GM12878 (cell line): ENCODE measurements around the gene MROH2B. TPM values are rescaled to one million over a fixed set of nuclear protein-coding genes. Genes with fewer than 3 reads are reported as not detected.

Experiments
- ATAC-seq: fragments of 200-7000 bp; cut with Tn5 transposase; 3 replicates; pipeline ENCODE4 v1.9.1; 2020; ENCODE audit warnings: mild to moderate bottlenecking, moderate library complexity
- BruUV-seq: library from RNA; stranded (reverse); fragments of 400-500 nt; replicated peaks from 2 replicates; lab custom pipeline; 2021; lab: Mats Ljungman, UMichigan
- CTCF ChIA-PET: fragments of 300-600 bp; sonication (Branson Sonifier 250); formaldehyde crosslinking; extraction: SDS; loops from one replicate; lab custom pipeline; 2021; ENCODE audit warnings: inconsistent platforms; lab: Yijun Ruan, JAX
- POLR2A ChIA-PET: fragments of 350-600 bp; formaldehyde crosslinking; extraction: SDS; loops from one replicate; lab custom pipeline; 2021; ENCODE audit warnings: inconsistent platforms; lab: Charles Lee
- RAD21 ChIA-PET: fragments of 300-600 bp; sonication (Branson Sonifier 250); formaldehyde crosslinking; loops from one replicate; lab custom pipeline; 2023; ENCODE audit warnings: antibody characterized with exemption; ENCODE audit not compliant: unreplicated experiment; lab: Charles Lee
- SMC1A ChIA-PET: fragments of 300-600 bp; sonication (Branson Sonifier 250); formaldehyde crosslinking; loops from one replicate; lab custom pipeline; 2023; ENCODE audit not compliant: unreplicated experiment, uncharacterized antibody; lab: Charles Lee
- DNase-seq: peaks from one replicate; pipeline ENCODE4 v3.0.0-alpha.2; 2011; ENCODE audit warnings: low read depth, low spot score
- FAIRE-seq: peaks from 3 replicates; lab custom pipeline; 2011; peaks lifted over from hg19 to GRCh38; lab: Jason Lieb, UNC
- H2AFZ ChIP-seq: 2 replicates; pipeline ENCODE4 v1.6.0; 2011; ENCODE audit warnings: low read depth, low read length, control low read depth; ENCODE audit not compliant: control insufficient read depth
- H3K27ac ChIP-seq: 2 replicates; pipeline ENCODE4 v1.5.1; 2011; ENCODE audit warnings: control low read depth; ENCODE audit not compliant: control insufficient read depth, insufficient read depth
- H3K27me3 ChIP-seq, 2 experiments: replicated peaks in 1 of 2; 2 replicates each; pipeline versions ENCODE4 v1.6.0 to v1.6.1; 2011; ENCODE audit warnings: low read length in 1 of 2; ENCODE audit not compliant: control insufficient read depth in 2 of 2, insufficient read depth in 2 of 2
- H3K36me3 ChIP-seq, 2 experiments: 2 replicates each; pipeline ENCODE4 v1.5.1; 2011; ENCODE audit warnings: low read length in 1 of 2; ENCODE audit not compliant: control insufficient read depth in 2 of 2, insufficient read depth in 2 of 2
- H3K4me1 ChIP-seq: 2 replicates; pipeline ENCODE4 v1.6.1; 2011; ENCODE audit warnings: mild to moderate bottlenecking, low read length, moderate library complexity, mixed read lengths; ENCODE audit not compliant: control insufficient read depth, insufficient read depth
- H3K4me2 ChIP-seq: 2 replicates; pipeline ENCODE4 v1.6.0; 2011; ENCODE audit warnings: control low read depth; ENCODE audit not compliant: control insufficient read depth, insufficient read depth
- H3K4me3 ChIP-seq: fragments of 200-600 bp; sonication (generic); 2 replicates; pipeline ENCODE4 v1.5.1; 2016
- H3K79me2 ChIP-seq: 2 replicates; pipeline ENCODE4 v1.6.0; 2011; ENCODE audit warnings: low read length; ENCODE audit not compliant: control insufficient read depth, insufficient read depth
- H3K9ac ChIP-seq: 2 replicates; pipeline ENCODE4 v1.8.0; 2011; ENCODE audit warnings: low read length, control low read depth, mixed read lengths; ENCODE audit not compliant: control insufficient read depth, insufficient read depth
- H3K9me3 ChIP-seq: replicated peaks from 3 replicates; pipeline ENCODE4 v1.5.1; 2011; ENCODE audit warnings: mild to moderate bottlenecking, low read length; ENCODE audit not compliant: control insufficient read depth, insufficient read depth
- H4K20me1 ChIP-seq: 2 replicates; pipeline ENCODE4 v1.6.0; 2011; ENCODE audit not compliant: control insufficient read depth, insufficient read depth
- ESRRA ChIP-seq: IDR thresholded peaks from 2 replicates; pipeline ENCODE4 v1.6.1; 2012; ENCODE audit warnings: mild to moderate bottlenecking, low read length, improper control_type of control experiment
- HDGF ChIP-seq: fragments of 450-650 bp; IDR thresholded peaks from 2 replicates; pipeline ENCODE4 v1.6.1; 2016; ENCODE audit warnings: antibody characterized with exemption
- IKZF1 ChIP-seq: fragments of 450-650 bp; conservative IDR thresholded peaks from 2 replicates; pipeline ENCODE4 v1.6.1; 2017; ENCODE audit warnings: antibody characterized with exemption, mild to moderate bottlenecking
- NR2C2 ChIP-seq: IDR thresholded peaks from 2 replicates; pipeline ENCODE4 v1.6.1; 2011; ENCODE audit warnings: borderline replicate concordance, low read depth; ENCODE audit not compliant: control insufficient read depth, insufficient read length
- POLR2AphosphoS5 ChIP-seq: IDR thresholded peaks from 2 replicates; pipeline ENCODE4 v1.6.1; 2011; ENCODE audit warnings: mild to moderate bottlenecking, low read length, inconsistent platforms
- ZZZ3 ChIP-seq: IDR thresholded peaks from 2 replicates; pipeline ENCODE4 v1.6.1; 2011; ENCODE audit warnings: low read depth; ENCODE audit not compliant: control insufficient read depth, insufficient read length
- WGBS: methylation state at CpG from one replicate; pipeline ENCODE4 v1.1.6; 2016; ENCODE audit warnings: low lambda C conversion rate; ENCODE audit not compliant: insufficient replicate concordance, insufficient coverage; ENCODE audit errors: missing lambda C conversion rate; 5-methylcytosine and 5-hydroxymethylcytosine counted together
- in situ Hi-C: fragments of 300-500 bp; cut with MboI; formaldehyde crosslinking; loops from 9 replicates; pipeline ENCODE4 v1.14.3; 2018; ENCODE audit warnings: mixed read lengths
- intact Hi-C: fragments of 100-400 bp; cut with micrococcal nuclease; formaldehyde crosslinking; loops from one replicate; pipeline ENCODE4 v1.14.2; 2022; ENCODE audit not compliant: unreplicated experiment
- polyA plus RNA-seq, 11 experiments: library from polyadenylated mRNA; depleted of rRNA in 4 of 11; unstranded in 6 of 11; stranded (reverse) in 5 of 11; fragments of >200 nt; fragmentation: Nextera tagmentation in 4 of 11; fragmentation: Illumina TruSeq in 1 of 11; extraction: Ambion mirVana in 4 of 11; extraction: Trizol in 1 of 11; gene quantifications; 1 replicate in 1 of 11; 2 replicates in 10 of 11; pipeline versions ENCODE4 v1.2.1 to v1.2.3, GENCODE V29; 2011 to 2016; ENCODE audit warnings: inconsistent platforms in 2 of 11, missing spikeins in 2 of 11, low read depth in 1 of 11
- total RNA-seq, 4 experiments: library from RNA; depleted of rRNA in 3 of 4; stranded (reverse); fragments of >200 nt in 3 of 4; fragmentation: Illumina TruSeq in 1 of 4; extraction: Trizol in 1 of 4; gene quantifications; 2 replicates each; pipeline versions ENCODE4 v1.2.1 to v1.2.3, GENCODE V29; 2013 to 2021
- TF ChIP-seq, protein P1 (sequence below): fragments of 150-350 bp; IDR thresholded peaks from 2 replicates; pipeline ENCODE4 v1.6.1; 2016; ENCODE audit warnings: low read depth, low read length
- TF ChIP-seq, protein P2 (sequence below): fragments of 450-650 bp; IDR thresholded peaks from 2 replicates; pipeline ENCODE4 v1.6.1; 2016; ENCODE audit warnings: mild to moderate bottlenecking, moderate library complexity, borderline replicate concordance
- TF ChIP-seq, protein P3 (sequence below): IDR thresholded peaks from 2 replicates; pipeline ENCODE4 v1.6.1; 2011; ENCODE audit warnings: mild to moderate bottlenecking, low read depth, low read length, moderate library complexity; ENCODE audit not compliant: insufficient replicate concordance

The MROH2B gene
- total and polyA plus RNA-seq, 10 of the 15 experiments (the other 5 are each of a cell fraction or from before 2014, with no cell fraction given), result not detected

DNA sequence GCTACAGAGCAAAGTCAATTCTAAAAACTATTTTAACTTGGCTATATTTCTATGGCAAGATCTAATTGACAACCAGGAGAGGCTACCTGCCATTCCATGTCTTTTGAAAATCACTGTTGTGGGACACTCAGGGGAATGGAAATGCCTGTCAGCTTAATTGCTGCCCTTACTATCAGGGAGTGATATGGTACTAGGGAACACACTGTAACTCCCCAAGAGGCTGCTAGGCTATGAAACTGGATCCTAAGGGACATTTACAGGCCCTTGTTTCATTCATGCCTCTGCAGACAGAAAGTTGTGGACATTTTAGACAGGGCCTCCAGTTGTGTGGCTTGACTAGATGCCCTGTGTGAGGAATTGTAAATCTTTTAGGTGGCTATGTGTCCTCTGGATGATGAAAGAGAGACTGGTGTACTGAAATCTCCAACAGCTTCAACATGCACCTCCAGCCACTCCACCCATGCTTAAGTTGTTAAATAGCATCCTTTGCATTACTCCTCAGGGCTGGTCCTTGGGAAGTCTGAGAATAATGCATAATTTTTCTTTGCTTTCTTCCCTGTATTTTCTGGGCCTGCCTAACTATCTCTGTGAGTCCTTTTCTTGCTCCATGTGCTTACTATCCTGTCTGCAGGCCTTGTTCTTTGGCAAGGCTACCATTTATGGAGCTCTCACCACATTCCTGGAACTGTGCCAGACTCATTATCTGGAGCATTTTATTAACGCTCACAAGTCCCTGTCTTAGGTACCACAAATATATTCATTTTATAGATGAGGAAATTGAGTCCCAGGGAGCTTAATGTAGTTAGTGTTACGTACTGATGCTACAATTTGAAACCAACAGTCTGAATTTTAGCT lies 3.2 kb downstream of the MROH2B start:
- RAD21 ChIA-PET, result no interaction called here
- Histone ChIP-seq H3K9me3 (no peaks in the 10 kb centered on the region), H3K79me2 (no peaks in the 10 kb centered on the region), H3K4me2 (no peak overlapping the region), H3K36me3 (no peaks in the 10 kb centered on the region), H3K9ac (no peak overlapping the region), H4K20me1 (no peaks in the 10 kb centered on the region), H2AFZ (no peak overlapping the region), H3K27ac (no peak overlapping the region), H3K27me3 (no peaks in the 10 kb centered on the region), H3K4me1 (no peaks in the 10 kb centered on the region), H3K4me3 (no peak overlapping the region)
- BruUV-seq, result no TSS peak
- no peak for DNase-seq
- 46% methylated on average over 2 of the region's 2 CpGs for WGBS
- in situ Hi-C loops (no loop called here), intact Hi-C loops (no loop called here)
- POLR2A ChIA-PET, result no interaction called here
- TF ChIP-seq ZZZ3 (no peak), HDGF (no peak), ESRRA (no peak), POLR2AphosphoS5 (no peak), IKZF1 (no peak), NR2C2 (no peak)
- TF ChIP-seq, protein P1, sequence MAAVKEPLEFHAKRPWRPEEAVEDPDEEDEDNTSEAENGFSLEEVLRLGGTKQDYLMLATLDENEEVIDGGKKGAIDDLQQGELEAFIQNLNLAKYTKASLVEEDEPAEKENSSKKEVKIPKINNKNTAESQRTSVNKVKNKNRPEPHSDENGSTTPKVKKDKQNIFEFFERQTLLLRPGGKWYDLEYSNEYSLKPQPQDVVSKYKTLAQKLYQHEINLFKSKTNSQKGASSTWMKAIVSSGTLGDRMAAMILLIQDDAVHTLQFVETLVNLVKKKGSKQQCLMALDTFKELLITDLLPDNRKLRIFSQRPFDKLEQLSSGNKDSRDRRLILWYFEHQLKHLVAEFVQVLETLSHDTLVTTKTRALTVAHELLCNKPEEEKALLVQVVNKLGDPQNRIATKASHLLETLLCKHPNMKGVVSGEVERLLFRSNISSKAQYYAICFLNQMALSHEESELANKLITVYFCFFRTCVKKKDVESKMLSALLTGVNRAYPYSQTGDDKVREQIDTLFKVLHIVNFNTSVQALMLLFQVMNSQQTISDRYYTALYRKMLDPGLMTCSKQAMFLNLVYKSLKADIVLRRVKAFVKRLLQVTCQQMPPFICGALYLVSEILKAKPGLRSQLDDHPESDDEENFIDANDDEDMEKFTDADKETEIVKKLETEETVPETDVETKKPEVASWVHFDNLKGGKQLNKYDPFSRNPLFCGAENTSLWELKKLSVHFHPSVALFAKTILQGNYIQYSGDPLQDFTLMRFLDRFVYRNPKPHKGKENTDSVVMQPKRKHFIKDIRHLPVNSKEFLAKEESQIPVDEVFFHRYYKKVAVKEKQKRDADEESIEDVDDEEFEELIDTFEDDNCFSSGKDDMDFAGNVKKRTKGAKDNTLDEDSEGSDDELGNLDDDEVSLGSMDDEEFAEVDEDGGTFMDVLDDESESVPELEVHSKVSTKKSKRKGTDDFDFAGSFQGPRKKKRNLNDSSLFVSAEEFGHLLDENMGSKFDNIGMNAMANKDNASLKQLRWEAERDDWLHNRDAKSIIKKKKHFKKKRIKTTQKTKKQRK, result no peak
- TF ChIP-seq, protein P2, sequence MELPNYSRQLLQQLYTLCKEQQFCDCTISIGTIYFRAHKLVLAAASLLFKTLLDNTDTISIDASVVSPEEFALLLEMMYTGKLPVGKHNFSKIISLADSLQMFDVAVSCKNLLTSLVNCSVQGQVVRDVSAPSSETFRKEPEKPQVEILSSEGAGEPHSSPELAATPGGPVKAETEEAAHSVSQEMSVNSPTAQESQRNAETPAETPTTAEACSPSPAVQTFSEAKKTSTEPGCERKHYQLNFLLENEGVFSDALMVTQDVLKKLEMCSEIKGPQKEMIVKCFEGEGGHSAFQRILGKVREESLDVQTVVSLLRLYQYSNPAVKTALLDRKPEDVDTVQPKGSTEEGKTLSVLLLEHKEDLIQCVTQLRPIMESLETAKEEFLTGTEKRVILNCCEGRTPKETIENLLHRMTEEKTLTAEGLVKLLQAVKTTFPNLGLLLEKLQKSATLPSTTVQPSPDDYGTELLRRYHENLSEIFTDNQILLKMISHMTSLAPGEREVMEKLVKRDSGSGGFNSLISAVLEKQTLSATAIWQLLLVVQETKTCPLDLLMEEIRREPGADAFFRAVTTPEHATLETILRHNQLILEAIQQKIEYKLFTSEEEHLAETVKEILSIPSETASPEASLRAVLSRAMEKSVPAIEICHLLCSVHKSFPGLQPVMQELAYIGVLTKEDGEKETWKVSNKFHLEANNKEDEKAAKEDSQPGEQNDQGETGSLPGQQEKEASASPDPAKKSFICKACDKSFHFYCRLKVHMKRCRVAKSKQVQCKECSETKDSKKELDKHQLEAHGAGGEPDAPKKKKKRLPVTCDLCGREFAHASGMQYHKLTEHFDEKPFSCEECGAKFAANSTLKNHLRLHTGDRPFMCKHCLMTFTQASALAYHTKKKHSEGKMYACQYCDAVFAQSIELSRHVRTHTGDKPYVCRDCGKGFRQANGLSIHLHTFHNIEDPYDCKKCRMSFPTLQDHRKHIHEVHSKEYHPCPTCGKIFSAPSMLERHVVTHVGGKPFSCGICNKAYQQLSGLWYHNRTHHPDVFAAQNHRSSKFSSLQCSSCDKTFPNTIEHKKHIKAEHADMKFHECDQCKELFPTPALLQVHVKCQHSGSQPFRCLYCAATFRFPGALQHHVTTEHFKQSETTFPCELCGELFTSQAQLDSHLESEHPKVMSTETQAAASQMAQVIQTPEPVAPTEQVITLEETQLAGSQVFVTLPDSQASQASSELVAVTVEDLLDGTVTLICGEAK, result no peak
- TF ChIP-seq, protein P3, sequence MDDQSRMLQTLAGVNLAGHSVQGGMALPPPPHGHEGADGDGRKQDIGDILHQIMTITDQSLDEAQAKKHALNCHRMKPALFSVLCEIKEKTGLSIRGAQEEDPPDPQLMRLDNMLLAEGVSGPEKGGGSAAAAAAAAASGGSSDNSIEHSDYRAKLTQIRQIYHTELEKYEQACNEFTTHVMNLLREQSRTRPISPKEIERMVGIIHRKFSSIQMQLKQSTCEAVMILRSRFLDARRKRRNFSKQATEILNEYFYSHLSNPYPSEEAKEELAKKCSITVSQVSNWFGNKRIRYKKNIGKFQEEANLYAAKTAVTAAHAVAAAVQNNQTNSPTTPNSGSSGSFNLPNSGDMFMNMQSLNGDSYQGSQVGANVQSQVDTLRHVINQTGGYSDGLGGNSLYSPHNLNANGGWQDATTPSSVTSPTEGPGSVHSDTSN, result no peak
- SMC1A ChIA-PET, result no interaction called here
- CTCF ChIA-PET, result no interaction called here
- FAIRE-seq, result no peak
- ATAC-seq, result no peak
